H1 (cell line): ENCODE measurements around the gene ACSF2. TPM values are rescaled to one million over a fixed set of nuclear protein-coding genes. Genes with fewer than 3 reads are reported as not detected.

Experiments
- ASH2L ChIP-seq: fragments of 200-600, 300-600 bp; sonication (generic); IDR thresholded peaks from one replicate; pipeline ENCODE4 v1.7.1; 2017; ENCODE audit warnings: low read length
- CBX5 ChIP-seq: fragments of 300-800, 300-1000 bp; sonication (generic); IDR thresholded peaks from 2 replicates; pipeline ENCODE4 v1.7.1; 2016; ENCODE audit warnings: antibody characterized with exemption, low read length, low read depth
- CHD2 ChIP-seq: IDR thresholded peaks from 2 replicates; pipeline ENCODE4 v1.6.1; 2012; ENCODE audit warnings: low read length, improper control_type of control experiment
- EZH2 ChIP-seq: fragments of 200-600 bp; sonication (generic); IDR thresholded peaks from 2 replicates; pipeline ENCODE4 v1.7.1; 2012; ENCODE audit warnings: low read depth, mild to moderate bottlenecking, moderate library complexity, low read length, inconsistent platforms; ENCODE audit not compliant: severe bottlenecking
- POU5F1 ChIP-seq: IDR thresholded peaks from 2 replicates; pipeline ENCODE4 v1.6.1; 2011; ENCODE audit warnings: low read depth, mild to moderate bottlenecking, low read length, moderate library complexity
- polyA plus RNA-seq, 7 experiments: library from polyadenylated mRNA; depleted of rRNA in 3 of 7; stranded (reverse) in 5 of 7; unstranded in 2 of 7; fragments of >200 nt in 5 of 7; fragments of 200-250 nt in 2 of 7; gene quantifications; 1 replicate in 5 of 7; 2 replicates in 1 of 7; 4 replicates in 1 of 7; pipeline versions ENCODE4 v1.2.1 to v1.2.3, GENCODE V29; 2011 to 2013; ENCODE audit warnings: missing spikeins in 2 of 7, mixed read lengths in 2 of 7
- total RNA-seq: library from RNA; stranded (reverse); fragmentation: NEBNext Ultra II Directional; extraction: Animal tissue kit (Norgen Biotek cat#: 25700); gene quantifications from 2 replicates; pipeline ENCODE4 v1.2.1, GENCODE V29; 2021

ACSF2 gene
- total and polyA plus RNA-seq, 2 of the 8 experiments (the other 6 are each of a cell fraction or from before 2014, with no cell fraction given), result 14.5 to 16.3 TPM

DNA sequence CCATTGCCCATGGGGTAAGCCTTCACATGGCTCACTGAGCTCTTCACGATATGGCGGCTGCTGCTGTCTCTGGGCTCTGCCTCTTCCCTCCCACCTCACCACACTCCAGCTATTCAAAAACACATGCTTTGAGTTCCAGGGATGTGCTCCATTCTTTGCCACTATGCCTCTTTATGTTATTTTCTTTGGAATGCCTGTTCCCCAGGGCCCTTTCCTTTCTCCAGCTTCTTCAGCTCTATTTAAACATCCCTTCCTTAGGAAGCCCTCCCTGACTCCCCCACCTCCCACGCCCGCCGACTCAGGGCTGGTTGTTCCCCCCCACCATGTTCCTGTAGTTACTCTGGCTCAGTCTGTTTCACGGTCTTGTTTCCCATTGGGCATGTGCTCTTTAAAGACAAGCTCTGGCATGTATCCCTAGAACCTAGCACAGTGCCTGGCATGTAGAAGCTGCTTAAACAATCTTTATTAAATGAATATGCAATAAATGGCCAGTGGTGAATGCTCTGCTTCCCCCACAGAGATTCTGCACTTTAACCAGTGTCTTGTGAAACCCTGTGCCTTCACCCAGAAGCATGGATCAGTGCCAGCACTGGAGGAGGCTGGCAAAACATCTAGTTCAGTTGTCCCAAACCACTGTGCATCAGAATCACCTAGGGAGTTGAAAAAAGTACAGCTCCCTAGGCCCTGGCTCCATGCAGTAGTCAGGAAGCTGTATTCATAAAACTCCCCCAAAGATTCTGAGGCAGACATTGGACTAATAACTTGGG is 89.1 kb downstream of the ACSF2 start (continued):
- TF ChIP-seq CHD2 (no peak), ASH2L (no peak), POU5F1 (no peak), EZH2 (no peak), CBX5 (no peak)
